ENCODE data around the gene BANP. TPM values are rescaled to one million over a fixed set of nuclear protein-coding genes. Genes with fewer than 3 reads are reported as not detected.
"Not testable (repeated sequence)": the region's sequence is repeated elsewhere in the genome, so short reads cannot be mapped to it uniquely, and the experiment has no call there.

The BANP gene
- polyA plus RNA-seq, 1 of the 3 experiments (the other 2 are of a cell fraction) = 16.8 TPM

- H2AFZ ChIP-seq (ENCODE audit: low read depth); POLR2A ChIA-PET; H3K36me3 ChIP-seq (replicated peaks in 1 of 2; ENCODE audit: control insufficient read depth in 1 of 2, insufficient read depth in 2 of 2, low read length in 1 of 2); H4K20me1 ChIP-seq (ENCODE audit: insufficient read depth); H3K9me3 ChIP-seq; H3K4me2 ChIP-seq; H3F3A ChIP-seq (replicated peaks; ENCODE audit: insufficient read depth); H3K4me3 ChIP-seq (ENCODE audit: low read depth in 2 of 2, low read length in 1 of 2); H3K27me3 ChIP-seq (ENCODE audit: insufficient read depth); H3K27ac ChIP-seq (ENCODE audit: low read depth in 2 of 2, low read length in 1 of 2); H3K79me2 ChIP-seq (ENCODE audit: insufficient read depth); H3K9ac ChIP-seq; CTCF ChIA-PET; H3K4me1 ChIP-seq (ENCODE audit: control insufficient read depth in 1 of 2, insufficient read depth in 2 of 2, low read depth in 1 of 2, low read length in 1 of 2); DNase-seq; H3K9me2 ChIP-seq: not testable (repeated sequence)
- WGBS (ENCODE audit: low lambda C conversion rate) = 97% methylated on average over 29 of the region's 32 CpGs
These were observed 47.1 kb downstream of the BANP start for GRCh38 chr16:87998184-87998793.

- CTCF ChIA-PET; H3K36me3 ChIP-seq (replicated peaks in 1 of 2; ENCODE audit: control insufficient read depth in 1 of 2, insufficient read depth in 2 of 2, low read length in 1 of 2); POLR2A ChIA-PET; H3K27me3 ChIP-seq (ENCODE audit: insufficient read depth); H3K4me3 ChIP-seq (ENCODE audit: low read depth in 2 of 2, low read length in 1 of 2); H3K9me3 ChIP-seq; H3K9ac ChIP-seq; H3K4me1 ChIP-seq (ENCODE audit: control insufficient read depth in 1 of 2, insufficient read depth in 2 of 2, low read depth in 1 of 2, low read length in 1 of 2); H3K27ac ChIP-seq (ENCODE audit: low read depth in 2 of 2, low read length in 1 of 2); H3K4me2 ChIP-seq; H3F3A ChIP-seq (replicated peaks; ENCODE audit: insufficient read depth); H3K79me2 ChIP-seq (ENCODE audit: insufficient read depth); H4K20me1 ChIP-seq (ENCODE audit: insufficient read depth); DNase-seq; H3K9me2 ChIP-seq; H2AFZ ChIP-seq (ENCODE audit: low read depth): not testable (repeated sequence)
- WGBS (ENCODE audit: low lambda C conversion rate) = 95% methylated on average over 28 of the region's 29 CpGs
These were observed 47.8 kb downstream of the BANP start for GRCh38 chr16:87998992-87999391.

- H3K9me2 ChIP-seq = no peaks in the 10 kb centered on the region
- no peaks in the 10 kb centered on the region for H3K79me2 ChIP-seq (ENCODE audit: insufficient read depth)
- no peak overlapping the region for H3K9ac ChIP-seq
- no peaks in the 10 kb centered on the region for H3K27me3 ChIP-seq (ENCODE audit: insufficient read depth)
- H3K36me3 ChIP-seq (replicated peaks in 1 of 2; ENCODE audit: control insufficient read depth in 1 of 2, insufficient read depth in 2 of 2, low read length in 1 of 2) = peaks cover 0 to 11% of the 10 kb centered on the region in 2 experiments
- no peaks in the 10 kb centered on the region for H4K20me1 ChIP-seq (ENCODE audit: insufficient read depth)
- H3F3A ChIP-seq (replicated peaks; ENCODE audit: insufficient read depth) = no peaks in the 10 kb centered on the region
- ChIA-PET POLR2A (no interaction called here), CTCF (interaction anchor here (0.7 to 1.6 kb wide), 2 partner anchors 19 to 223 kb away, joined by 3 to 4 read pairs; no protein-coding TSS in a partner anchor)
- H3K4me1 ChIP-seq (ENCODE audit: control insufficient read depth in 1 of 2, insufficient read depth in 2 of 2, low read depth in 1 of 2, low read length in 1 of 2) = peaks cover 0 to 13% of the 10 kb centered on the region in 2 experiments; a peak in 1 of 4 replicates
- H2AFZ ChIP-seq (ENCODE audit: low read depth) = no peak overlapping the region
- no peaks in the 10 kb centered on the region for H3K9me3 ChIP-seq
- TF ChIP-seq GATA2 (CRISPR knock-in tag; IDR thresholded peaks at IDR 0.05) = no peak
- TF ChIP-seq SMC3 (IDR thresholded peaks at IDR 0.05; ENCODE audit: low read depth, low read length) = no peak
- TF ChIP-seq TCF12 (IDR thresholded peaks at IDR 0.05) = no peak
- TF ChIP-seq PBX3 (IDR thresholded peaks at IDR 0.05) = no peak
- no peak for TF ChIP-seq FOXM1 (IDR thresholded peaks at IDR 0.05; ENCODE audit: low read depth)
- TF ChIP-seq USF2 (IDR thresholded peaks at IDR 0.05; ENCODE audit: borderline replicate concordance, low read depth, low read length) = no peak
- TF ChIP-seq CHD2 (IDR thresholded peaks at IDR 0.05; ENCODE audit: low read length, partially characterized antibody) = no peak
- TF ChIP-seq MXI1 (IDR thresholded peaks at IDR 0.05; ENCODE audit: low read depth, low read length) = no peak
- no peak for TF ChIP-seq JUND (IDR thresholded peaks at IDR 0.05)
- TF ChIP-seq RXRA (IDR thresholded peaks at IDR 0.05; ENCODE audit: borderline replicate concordance, low read depth) = no peak
- TF ChIP-seq CTCF (IDR thresholded peaks at IDR 0.05) = no peak
- no peak for TF ChIP-seq USF1 (IDR thresholded peaks at IDR 0.05; ENCODE audit: borderline replicate concordance, low read depth)
- TF ChIP-seq POLR2AphosphoS5 (IDR thresholded peaks at IDR 0.05; ENCODE audit: low read depth, low read length) = no peak
- TF ChIP-seq SIN3A (IDR thresholded peaks at IDR 0.05; ENCODE audit: borderline replicate concordance, low read depth, low read length) = no peak
- TF ChIP-seq NFIC (IDR thresholded peaks at IDR 0.05; ENCODE audit: borderline replicate concordance) = no peak
- TF ChIP-seq FOSL2 (IDR thresholded peaks at IDR 0.05; ENCODE audit: borderline replicate concordance, low read depth) = no peak
- no peak for TF ChIP-seq EP300 (IDR thresholded peaks at IDR 0.05; ENCODE audit: borderline replicate concordance in 1 of 2, low read depth in 1 of 2, low read length in 1 of 2)
- TF ChIP-seq YY1 (IDR thresholded peaks at IDR 0.05; ENCODE audit: low read depth) = no peak
- no peak overlapping the region for H3K4me3 ChIP-seq (ENCODE audit: low read depth in 2 of 2, low read length in 1 of 2)
- DNase-seq = no peak
- H3K4me2 ChIP-seq = no peak overlapping the region
- WGBS (ENCODE audit: low lambda C conversion rate) = 98% methylated on average over 6 of the region's 6 CpGs
- H3K27ac ChIP-seq (ENCODE audit: low read depth in 2 of 2, low read length in 1 of 2) = no peak overlapping the region
These were observed 51.0 kb downstream of the BANP start for GRCh38 chr16:88002211-88002610.
